SU-DHL-6 (cell line): Measurements from ENCODE around the gene SHMT2.

Source experiments
- EZH2phosphoT487 ChIP-seq: fragments of 200-600 bp; sonication (generic), shearing (Covaris generic); conservative IDR thresholded peaks from 2 replicates; pipeline ENCODE4 v1.6.1; 2018; ENCODE audit warnings: mild to moderate bottlenecking, antibody characterized with exemption, low read length, moderate library complexity, mixed read lengths
- TF ChIP-seq, protein P1 (sequence below): fragments of 200-600 bp; sonication (generic); IDR thresholded peaks from one replicate; pipeline ENCODE4 v1.5.1; 2017; ENCODE audit warnings: antibody characterized with exemption, mild to moderate bottlenecking, low read length, moderate library complexity; ENCODE audit not compliant: insufficient read depth, poor library complexity, severe bottlenecking

GRCh38 chr12:57261428-57261865, 31.9 kb downstream of the SHMT2 start:
- TF ChIP-seq, protein P1, sequence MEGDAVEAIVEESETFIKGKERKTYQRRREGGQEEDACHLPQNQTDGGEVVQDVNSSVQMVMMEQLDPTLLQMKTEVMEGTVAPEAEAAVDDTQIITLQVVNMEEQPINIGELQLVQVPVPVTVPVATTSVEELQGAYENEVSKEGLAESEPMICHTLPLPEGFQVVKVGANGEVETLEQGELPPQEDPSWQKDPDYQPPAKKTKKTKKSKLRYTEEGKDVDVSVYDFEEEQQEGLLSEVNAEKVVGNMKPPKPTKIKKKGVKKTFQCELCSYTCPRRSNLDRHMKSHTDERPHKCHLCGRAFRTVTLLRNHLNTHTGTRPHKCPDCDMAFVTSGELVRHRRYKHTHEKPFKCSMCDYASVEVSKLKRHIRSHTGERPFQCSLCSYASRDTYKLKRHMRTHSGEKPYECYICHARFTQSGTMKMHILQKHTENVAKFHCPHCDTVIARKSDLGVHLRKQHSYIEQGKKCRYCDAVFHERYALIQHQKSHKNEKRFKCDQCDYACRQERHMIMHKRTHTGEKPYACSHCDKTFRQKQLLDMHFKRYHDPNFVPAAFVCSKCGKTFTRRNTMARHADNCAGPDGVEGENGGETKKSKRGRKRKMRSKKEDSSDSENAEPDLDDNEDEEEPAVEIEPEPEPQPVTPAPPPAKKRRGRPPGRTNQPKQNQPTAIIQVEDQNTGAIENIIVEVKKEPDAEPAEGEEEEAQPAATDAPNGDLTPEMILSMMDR = no peak
- TF ChIP-seq EZH2phosphoT487 = no peak
